ENCODE results near the gene FNBP1.

FNBP1 gene

DNA sequence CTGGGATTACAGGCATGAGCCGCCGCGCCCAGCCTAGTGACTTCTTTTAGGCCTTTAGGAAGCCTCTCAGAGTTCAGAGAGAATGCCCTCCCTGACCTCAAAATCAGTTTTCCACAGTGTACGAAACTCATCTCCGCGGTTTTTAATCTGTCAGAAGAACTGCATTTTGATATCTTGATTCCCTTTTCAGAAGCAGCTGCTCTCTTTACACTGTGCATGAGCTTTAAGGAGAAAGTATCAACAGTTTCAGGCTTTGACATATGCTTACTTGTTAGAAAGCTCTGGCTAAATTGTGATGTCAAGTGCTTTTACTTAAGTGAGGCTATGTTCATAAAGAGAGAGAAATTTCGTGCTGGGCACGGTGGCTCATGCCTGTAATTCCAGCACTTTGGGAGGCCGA is 133.1 kb downstream of the FNBP1 start:
- Histone ChIP-seq H3K9me3 (ENCODE audit: insufficient read depth, low read length) (no peaks in the 10 kb centered on the region), H3K4me1 (ENCODE audit: insufficient read depth, insufficient read length) (peaks cover 2% of the 10 kb centered on the region), H3K4me3 (ENCODE audit: insufficient read length, low read depth) (no peak overlapping the region), H3K36me3 (ENCODE audit: insufficient read depth, insufficient read length, low read length) (peaks cover 22% of the 10 kb centered on the region), H3K27me3 (ENCODE audit: insufficient read depth, insufficient read length) (no peaks in the 10 kb centered on the region), H3K9ac (ENCODE audit: insufficient read length, low read depth) (no peak overlapping the region)
- DNase-seq (ENCODE audit: low read depth, low spot score) = no peak
- no peak for TF ChIP-seq YY1 (IDR thresholded peaks at IDR 0.05; ENCODE audit: insufficient read depth, insufficient read length)
- no peak for TF ChIP-seq SUZ12 (IDR thresholded peaks at IDR 0.05; ENCODE audit: extremely low read depth, insufficient read depth, insufficient read length)
- TF ChIP-seq ZNF274 (IDR thresholded peaks at IDR 0.05; ENCODE audit: low read depth, low read length) = no peak

DNA sequence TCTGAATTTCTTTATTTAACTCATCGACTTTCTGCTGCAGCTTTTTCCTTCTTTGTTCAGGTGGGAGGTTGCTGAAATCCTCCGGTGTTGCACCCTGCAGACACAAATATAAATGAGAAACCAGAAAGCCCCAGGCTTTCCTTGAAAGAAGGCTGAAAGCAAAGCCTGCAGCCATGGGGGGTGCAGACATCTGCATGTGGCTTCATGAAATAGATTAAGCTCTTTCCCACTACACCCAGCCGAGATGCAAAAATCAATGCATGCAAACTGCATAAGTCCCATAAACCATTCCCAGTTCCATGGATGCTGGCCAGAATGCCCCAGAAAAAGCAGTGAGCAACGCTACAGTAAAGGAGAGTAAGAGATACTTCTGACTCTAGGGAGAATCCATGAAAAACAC is 134.1 kb downstream of the FNBP1 start:
- no peak for TF ChIP-seq YY1 (IDR thresholded peaks at IDR 0.05; ENCODE audit: insufficient read depth, insufficient read length)
- no peak for TF ChIP-seq ZNF274 (IDR thresholded peaks at IDR 0.05; ENCODE audit: low read depth, low read length)
- TF ChIP-seq SUZ12 (IDR thresholded peaks at IDR 0.05; ENCODE audit: extremely low read depth, insufficient read depth, insufficient read length) = no peak
- Histone ChIP-seq H3K36me3 (ENCODE audit: insufficient read depth, insufficient read length, low read length) (peaks cover 28% of the 10 kb centered on the region), H3K9ac (ENCODE audit: insufficient read length, low read depth) (no peak overlapping the region), H3K27me3 (ENCODE audit: insufficient read depth, insufficient read length) (no peaks in the 10 kb centered on the region), H3K4me3 (ENCODE audit: insufficient read length, low read depth) (no peak overlapping the region), H3K9me3 (ENCODE audit: insufficient read depth, low read length) (no peaks in the 10 kb centered on the region), H3K4me1 (ENCODE audit: insufficient read depth, insufficient read length) (peaks cover 2% of the 10 kb centered on the region)
- no peak for DNase-seq (ENCODE audit: low read depth, low spot score)

DNA sequence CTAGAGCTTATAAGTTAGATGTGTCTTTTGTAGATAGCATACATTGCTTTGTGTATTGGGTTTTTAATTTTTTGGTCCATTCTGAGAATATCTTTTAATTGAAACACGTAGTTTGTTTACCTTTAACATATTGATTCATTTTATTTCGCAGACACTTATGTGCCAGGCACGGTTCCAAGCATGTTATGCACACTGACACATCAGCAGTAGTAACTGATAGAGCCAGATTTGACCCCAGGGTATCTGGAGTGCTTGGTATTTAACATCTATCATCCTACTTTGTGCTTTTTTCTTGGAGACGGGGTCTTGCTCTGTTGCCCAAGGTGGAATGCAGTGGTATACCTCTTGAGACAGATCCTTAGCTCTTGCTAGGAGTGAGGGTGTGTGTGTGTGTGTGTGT is 135.8 kb downstream of the FNBP1 start:
- peaks cover 2% of the 10 kb centered on the region for H3K4me1 ChIP-seq (ENCODE audit: insufficient read depth, insufficient read length)
- TF ChIP-seq YY1 (IDR thresholded peaks at IDR 0.05; ENCODE audit: insufficient read depth, insufficient read length) (no peak), SUZ12 (IDR thresholded peaks at IDR 0.05; ENCODE audit: extremely low read depth, insufficient read depth, insufficient read length) (no peak), ZNF274 (IDR thresholded peaks at IDR 0.05; ENCODE audit: low read depth, low read length) (no peak)
- DNase-seq (ENCODE audit: low read depth, low spot score) = no peak
- no peak overlapping the region for H3K4me3 ChIP-seq (ENCODE audit: insufficient read length, low read depth)
- H3K9ac ChIP-seq (ENCODE audit: insufficient read length, low read depth) = no peak overlapping the region
- no peaks in the 10 kb centered on the region for H3K9me3 ChIP-seq (ENCODE audit: insufficient read depth, low read length)
- H3K36me3 ChIP-seq (ENCODE audit: insufficient read depth, insufficient read length, low read length) = peaks cover 37% of the 10 kb centered on the region
- H3K27me3 ChIP-seq (ENCODE audit: insufficient read depth, insufficient read length) = no peaks in the 10 kb centered on the region

DNA sequence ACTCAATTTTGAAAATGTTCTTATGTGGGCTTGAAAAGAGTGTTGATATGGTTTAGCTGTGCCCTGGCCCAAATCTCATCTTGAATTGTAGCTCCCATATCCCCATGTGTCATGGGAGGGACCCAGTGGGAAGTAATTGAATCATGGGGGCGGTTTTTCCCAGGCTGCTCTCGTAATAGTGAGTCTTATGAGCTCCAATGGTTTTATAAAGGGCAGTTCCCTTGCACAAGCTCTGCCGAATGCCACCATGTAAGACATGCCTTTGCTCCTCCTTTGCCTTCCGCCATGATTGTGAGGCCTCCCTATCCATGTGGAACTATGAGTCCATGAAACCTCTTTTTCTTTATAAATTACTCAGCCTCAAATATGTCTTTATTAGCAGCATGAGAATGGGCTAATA is 136.7 kb downstream of the FNBP1 start:
- no peak overlapping the region for H3K4me3 ChIP-seq (ENCODE audit: insufficient read length, low read depth)
- H3K27me3 ChIP-seq (ENCODE audit: insufficient read depth, insufficient read length) = no peaks in the 10 kb centered on the region
- peaks cover 2% of the 10 kb centered on the region for H3K4me1 ChIP-seq (ENCODE audit: insufficient read depth, insufficient read length)
- H3K9ac ChIP-seq (ENCODE audit: insufficient read length, low read depth) = no peak overlapping the region
- H3K36me3 ChIP-seq (ENCODE audit: insufficient read depth, insufficient read length, low read length) = peaks cover 43% of the 10 kb centered on the region
- H3K9me3 ChIP-seq (ENCODE audit: insufficient read depth, low read length) = no peaks in the 10 kb centered on the region
- no peak for TF ChIP-seq SUZ12 (IDR thresholded peaks at IDR 0.05; ENCODE audit: extremely low read depth, insufficient read depth, insufficient read length)
- TF ChIP-seq ZNF274 (IDR thresholded peaks at IDR 0.05; ENCODE audit: low read depth, low read length) = no peak
- TF ChIP-seq YY1 (IDR thresholded peaks at IDR 0.05; ENCODE audit: insufficient read depth, insufficient read length) = no peak
- no peak for DNase-seq (ENCODE audit: low read depth, low spot score)

GRCh38 chr9:129904734-129905133 is 138.3 kb downstream of the FNBP1 start:
- Histone ChIP-seq H3K9me3 (ENCODE audit: insufficient read depth, low read length) (no peaks in the 10 kb centered on the region), H3K27me3 (ENCODE audit: insufficient read depth, insufficient read length) (no peaks in the 10 kb centered on the region), H3K4me1 (ENCODE audit: insufficient read depth, insufficient read length) (peaks cover 2% of the 10 kb centered on the region), H3K4me3 (ENCODE audit: insufficient read length, low read depth) (no peak overlapping the region), H3K36me3 (ENCODE audit: insufficient read depth, insufficient read length, low read length) (peaks cover 58% of the 10 kb centered on the region), H3K9ac (ENCODE audit: insufficient read length, low read depth) (no peak overlapping the region)
- TF ChIP-seq SUZ12 (IDR thresholded peaks at IDR 0.05; ENCODE audit: extremely low read depth, insufficient read depth, insufficient read length) (no peak), YY1 (IDR thresholded peaks at IDR 0.05; ENCODE audit: insufficient read depth, insufficient read length) (no peak), ZNF274 (IDR thresholded peaks at IDR 0.05; ENCODE audit: low read depth, low read length) (no peak)
- no peak for DNase-seq (ENCODE audit: low read depth, low spot score)

DNA sequence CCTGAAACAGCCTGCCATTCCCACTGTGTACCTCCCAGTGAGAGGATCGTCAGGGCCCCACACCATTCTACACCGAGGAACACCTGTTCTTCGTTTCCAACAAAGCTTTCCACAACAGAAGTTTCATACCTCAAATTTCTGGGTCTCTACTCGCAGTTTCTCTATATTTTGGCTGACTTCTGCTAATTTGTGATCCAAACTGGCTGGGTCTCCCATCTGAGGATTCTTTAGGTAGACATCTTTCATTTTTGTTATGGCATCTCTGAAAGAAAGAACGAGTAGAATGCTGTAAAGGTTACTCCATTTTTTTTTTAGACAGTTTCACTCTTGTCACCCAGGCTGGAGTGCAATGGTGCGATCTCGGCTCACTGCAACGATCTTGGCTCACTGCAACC is 140.3 kb downstream of the FNBP1 start:
- Histone ChIP-seq H3K9ac (ENCODE audit: insufficient read length, low read depth) (no peak overlapping the region), H3K4me3 (ENCODE audit: insufficient read length, low read depth) (no peak overlapping the region), H3K4me1 (ENCODE audit: insufficient read depth, insufficient read length) (no peaks in the 10 kb centered on the region), H3K9me3 (ENCODE audit: insufficient read depth, low read length) (no peaks in the 10 kb centered on the region), H3K36me3 (ENCODE audit: insufficient read depth, insufficient read length, low read length) (peaks cover 64% of the 10 kb centered on the region), H3K27me3 (ENCODE audit: insufficient read depth, insufficient read length) (no peaks in the 10 kb centered on the region)
- no peak for DNase-seq (ENCODE audit: low read depth, low spot score)
- TF ChIP-seq YY1 (IDR thresholded peaks at IDR 0.05; ENCODE audit: insufficient read depth, insufficient read length) (no peak), SUZ12 (IDR thresholded peaks at IDR 0.05; ENCODE audit: extremely low read depth, insufficient read depth, insufficient read length) (no peak), ZNF274 (IDR thresholded peaks at IDR 0.05; ENCODE audit: low read depth, low read length) (no peak)

- peaks cover 63% of the 10 kb centered on the region for H3K36me3 ChIP-seq (ENCODE audit: insufficient read depth, insufficient read length, low read length)
- no peak for DNase-seq (ENCODE audit: low read depth, low spot score)
- H3K4me3 ChIP-seq (ENCODE audit: insufficient read length, low read depth) = no peak overlapping the region
- no peak overlapping the region for H3K9ac ChIP-seq (ENCODE audit: insufficient read length, low read depth)
- H3K4me1 ChIP-seq (ENCODE audit: insufficient read depth, insufficient read length) = no peaks in the 10 kb centered on the region
- no peaks in the 10 kb centered on the region for H3K9me3 ChIP-seq (ENCODE audit: insufficient read depth, low read length)
- no peaks in the 10 kb centered on the region for H3K27me3 ChIP-seq (ENCODE audit: insufficient read depth, insufficient read length)
- TF ChIP-seq YY1 (IDR thresholded peaks at IDR 0.05; ENCODE audit: insufficient read depth, insufficient read length) (no peak), ZNF274 (IDR thresholded peaks at IDR 0.05; ENCODE audit: low read depth, low read length) (no peak), SUZ12 (IDR thresholded peaks at IDR 0.05; ENCODE audit: extremely low read depth, insufficient read depth, insufficient read length) (no peak)
These were observed 140.8 kb downstream of the FNBP1 start for GRCh38 chr9:129901993-129902739.
